Fibroblast of peridontal ligament (primary cell): ENCODE measurements around the gene IFI27.

Experiments
- DNase-seq: peaks from one replicate; pipeline ENCODE4 v3.0.0-alpha.2; 2010; ENCODE audit errors: extremely low read depth

IFI27 gene

GRCh38 chr14:94124582-94125377, 14.2 kb downstream of the IFI27 start:
- DNase-seq = no peak

GRCh38 chr14:94125659-94126418, 15.3 kb downstream of the IFI27 start:
- no peak for DNase-seq

- DNase-seq = no peak
Observed at GRCh38 chr14:94126419-94126677, 15.8 kb downstream of the IFI27 start.

GRCh38 chr14:94126800-94127199, 16.3 kb downstream of the IFI27 start:
- DNase-seq = no peak

GRCh38 chr14:94127330-94127729, 16.8 kb downstream of the IFI27 start:
- DNase-seq = no peak

- DNase-seq = no peak
Observed at GRCh38 chr14:94128216-94128839, 17.8 kb downstream of the IFI27 start.

- DNase-seq = peak; percentile 74
Observed at GRCh38 chr14:94129111-94129757, 18.7 kb downstream of the IFI27 start, which contains the start of gene IFI27L2. Gene IFI27L2, minus strand, starts transcription at chr14:94129604. Its CDS starts 40 bp downstream, at chr14:94129564.

- peak; percentile 50 for DNase-seq
Observed at GRCh38 chr14:94129758-94130414, 19.4 kb downstream of the IFI27 start.

- peak; percentile 82 for DNase-seq
Observed at GRCh38 chr14:94132285-94132887, 21.9 kb downstream of the IFI27 start.

GRCh38 chr14:94135476-94135875, 24.9 kb downstream of the IFI27 start:
- no peak for DNase-seq

GRCh38 chr14:94136575-94137331, 26.2 kb downstream of the IFI27 start:
- peak; percentile 88 for DNase-seq

- no peak for DNase-seq
Observed at GRCh38 chr14:94138251-94138650, 27.7 kb downstream of the IFI27 start.

- no peak for DNase-seq
Observed at GRCh38 chr14:94139006-94139405, 28.5 kb downstream of the IFI27 start.

GRCh38 chr14:94139421-94139820, 28.9 kb downstream of the IFI27 start:
- DNase-seq = no peak

- no peak for DNase-seq
Observed at GRCh38 chr14:94142247-94142646, 31.7 kb downstream of the IFI27 start.

- no peak for DNase-seq
Observed at GRCh38 chr14:94142836-94143235, 32.3 kb downstream of the IFI27 start.

- DNase-seq = no peak
Observed at GRCh38 chr14:94143239-94143638, 32.7 kb downstream of the IFI27 start.

- DNase-seq = no peak
Observed at GRCh38 chr14:94143711-94144110, 33.2 kb downstream of the IFI27 start.

GRCh38 chr14:94144765-94145164, 34.2 kb downstream of the IFI27 start:
- no peak for DNase-seq

- no peak for DNase-seq
Observed at GRCh38 chr14:94145902-94146527, 35.5 kb downstream of the IFI27 start.
